ENCODE data around the gene COX6B2. TPM values are rescaled to one million over a fixed set of nuclear protein-coding genes. Genes with fewer than 3 reads are reported as not detected.

Gene COX6B2
- total and polyA plus RNA-seq, 2 of the 8 experiments (the other 6 are each of a cell fraction or from before 2014, with no cell fraction given): 4.9 to 6.4 TPM

DNA sequence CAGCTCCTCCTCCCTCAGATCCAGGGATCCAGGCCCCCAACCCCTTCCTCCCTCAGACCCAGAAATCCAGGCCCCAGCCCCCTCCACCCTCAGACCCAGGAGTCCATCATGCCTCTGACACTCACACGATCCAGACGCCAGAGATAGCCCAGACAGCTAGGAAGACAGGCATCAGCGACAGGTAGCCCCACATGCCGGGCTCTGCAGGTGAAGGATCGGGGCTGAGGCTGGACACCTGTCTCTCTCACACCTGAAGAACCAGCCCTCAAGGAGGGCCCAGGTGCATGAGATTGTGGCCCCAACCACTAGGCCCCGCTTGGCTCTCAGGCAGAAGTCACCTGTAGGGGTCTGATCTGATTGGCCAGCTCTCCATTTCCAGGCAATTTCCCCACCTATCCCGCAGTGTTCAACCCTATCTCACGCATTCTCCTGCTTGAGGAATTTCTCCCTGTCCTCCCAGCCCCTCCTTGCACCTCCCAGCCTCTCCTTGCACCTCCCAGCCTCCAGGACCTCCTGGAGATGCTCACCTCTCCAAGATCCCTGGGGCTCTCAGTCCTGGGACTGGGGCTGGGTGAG, 33.6 kb downstream of the COX6B2 start (continued):
- no peak for TF ChIP-seq SP4 (IDR thresholded peaks at IDR 0.05; ENCODE audit: low read length)
- no peak for TF ChIP-seq RFX5 (IDR thresholded peaks at IDR 0.05; ENCODE audit: borderline replicate concordance, low read depth, low read length)

Data from H1 (cell line).